ENCODE measurements around the gene TRAPPC2L. TPM values are rescaled to one million over a fixed set of nuclear protein-coding genes. Genes with fewer than 3 reads are reported as not detected.

TRAPPC2L gene
- total and polyA plus RNA-seq, 2 experiments from 2014 or later = 59.3 to 167 TPM

DNA sequence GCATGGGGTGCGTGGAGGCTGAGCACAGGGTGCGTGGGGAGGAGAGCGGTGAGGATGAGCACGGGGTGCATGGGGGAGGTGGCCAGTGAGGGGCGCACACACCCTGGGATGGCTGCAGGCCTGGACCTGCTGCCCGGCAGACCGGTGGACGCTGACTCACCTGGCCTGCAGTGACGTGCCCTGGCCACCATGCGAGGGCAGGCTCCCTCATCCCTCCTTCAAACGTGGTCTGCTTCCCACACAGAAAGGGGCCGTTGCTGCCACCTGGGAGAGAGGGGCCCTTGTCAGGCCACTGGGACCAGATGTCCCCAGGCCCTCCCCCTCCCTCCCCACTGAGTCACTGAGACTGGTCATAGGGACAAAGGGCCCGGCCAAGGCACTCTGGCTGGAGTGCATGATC is 25.1 kb upstream of the TRAPPC2L start:
- Histone ChIP-seq H3K27ac (ENCODE audit: low read depth) (no peak overlapping the region), H3K4me2 (no peak overlapping the region), H3K4me1 (ENCODE audit: insufficient read depth) (no peaks in the 10 kb centered on the region), H3K9me2 (ENCODE audit: insufficient read depth) (no peaks in the 10 kb centered on the region), H3K36me3 (ENCODE audit: insufficient read depth) (no peaks in the 10 kb centered on the region), H3K27me3 (ENCODE audit: insufficient read depth) (no peaks in the 10 kb centered on the region), H3F3A (replicated peaks; ENCODE audit: low read depth) (no peaks in the 10 kb centered on the region), H3K4me3 (no peak overlapping the region), H4K20me1 (replicated peaks; ENCODE audit: insufficient read depth) (no peaks in the 10 kb centered on the region), H3K79me2 (replicated peaks; ENCODE audit: insufficient read depth) (no peaks in the 10 kb centered on the region), H2AFZ (no peak overlapping the region)
- Mint-ChIP-seq H3K4me3 (no peak overlapping the region), H3K4me1 (no peaks in the 10 kb centered on the region), H3K27me3 (ENCODE audit: insufficient read depth, low read depth, poor library complexity) (peaks cover 7% of the 10 kb centered on the region), H3K27ac (no peak overlapping the region), H3K36me3 (ENCODE audit: low read depth) (no peaks in the 10 kb centered on the region; the same call in 2 of the 3 replicates), H3K9me3 (no peaks in the 10 kb centered on the region)
- no peak for DNase-seq (ENCODE audit: low spot score)
- peak; percentile 60 for ATAC-seq
- TF ChIP-seq, protein P1, sequence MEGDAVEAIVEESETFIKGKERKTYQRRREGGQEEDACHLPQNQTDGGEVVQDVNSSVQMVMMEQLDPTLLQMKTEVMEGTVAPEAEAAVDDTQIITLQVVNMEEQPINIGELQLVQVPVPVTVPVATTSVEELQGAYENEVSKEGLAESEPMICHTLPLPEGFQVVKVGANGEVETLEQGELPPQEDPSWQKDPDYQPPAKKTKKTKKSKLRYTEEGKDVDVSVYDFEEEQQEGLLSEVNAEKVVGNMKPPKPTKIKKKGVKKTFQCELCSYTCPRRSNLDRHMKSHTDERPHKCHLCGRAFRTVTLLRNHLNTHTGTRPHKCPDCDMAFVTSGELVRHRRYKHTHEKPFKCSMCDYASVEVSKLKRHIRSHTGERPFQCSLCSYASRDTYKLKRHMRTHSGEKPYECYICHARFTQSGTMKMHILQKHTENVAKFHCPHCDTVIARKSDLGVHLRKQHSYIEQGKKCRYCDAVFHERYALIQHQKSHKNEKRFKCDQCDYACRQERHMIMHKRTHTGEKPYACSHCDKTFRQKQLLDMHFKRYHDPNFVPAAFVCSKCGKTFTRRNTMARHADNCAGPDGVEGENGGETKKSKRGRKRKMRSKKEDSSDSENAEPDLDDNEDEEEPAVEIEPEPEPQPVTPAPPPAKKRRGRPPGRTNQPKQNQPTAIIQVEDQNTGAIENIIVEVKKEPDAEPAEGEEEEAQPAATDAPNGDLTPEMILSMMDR (conservative IDR thresholded peaks at IDR 0.05; ENCODE audit: low read depth in 2 of 2) = peak in 1 of 2 experiments; percentile 15; a peak in 1 of 4 replicates
- TF ChIP-seq ZNF462 (CRISPR knock-in tag; IDR thresholded peaks at IDR 0.05) = no peak

DNA sequence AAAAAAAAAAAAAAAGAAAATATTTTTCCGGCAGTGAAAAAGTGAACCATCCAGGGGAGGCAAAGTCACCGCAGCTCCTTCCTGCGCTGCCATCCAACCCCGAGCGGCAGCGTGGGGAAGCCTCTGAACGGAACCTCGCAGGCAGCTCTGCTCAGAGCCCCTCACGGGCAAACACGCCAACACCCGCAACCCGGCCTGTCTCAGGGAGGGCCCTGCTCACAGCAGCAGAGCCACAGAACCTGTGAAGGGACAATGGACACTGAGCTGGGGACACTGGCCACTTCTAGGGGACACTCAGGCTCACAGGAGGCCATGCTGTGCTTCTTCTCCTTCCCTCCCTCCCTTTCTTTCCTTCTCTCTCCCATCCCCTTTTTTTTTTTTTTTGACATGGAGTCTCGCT is 23.8 kb upstream of the TRAPPC2L start:
- no peak overlapping the region for H3K4me2 ChIP-seq
- H3K9me2 ChIP-seq (ENCODE audit: insufficient read depth) = no peaks in the 10 kb centered on the region
- H3F3A ChIP-seq (replicated peaks; ENCODE audit: low read depth) = no peaks in the 10 kb centered on the region
- Mint-ChIP-seq H3K27ac (no peak overlapping the region), H3K27me3 (ENCODE audit: insufficient read depth, low read depth, poor library complexity) (peaks cover 7% of the 10 kb centered on the region), H3K9me3 (no peaks in the 10 kb centered on the region), H3K4me1 (no peaks in the 10 kb centered on the region), H3K36me3 (ENCODE audit: low read depth) (no peaks in the 10 kb centered on the region; the same call in 2 of the 3 replicates), H3K4me3 (no peak overlapping the region)
- no peak overlapping the region for H2AFZ ChIP-seq
- H3K4me3 ChIP-seq = no peak overlapping the region
- no peaks in the 10 kb centered on the region for H3K4me1 ChIP-seq (ENCODE audit: insufficient read depth)
- DNase-seq (ENCODE audit: low spot score) (no peak), ATAC-seq (no peak)
- no peak overlapping the region for H3K27ac ChIP-seq (ENCODE audit: low read depth)
- H3K36me3 ChIP-seq (ENCODE audit: insufficient read depth) = no peaks in the 10 kb centered on the region
- no peaks in the 10 kb centered on the region for H3K27me3 ChIP-seq (ENCODE audit: insufficient read depth)
- H4K20me1 ChIP-seq (replicated peaks; ENCODE audit: insufficient read depth) = no peaks in the 10 kb centered on the region
- no peaks in the 10 kb centered on the region for H3K79me2 ChIP-seq (replicated peaks; ENCODE audit: insufficient read depth)
- TF ChIP-seq REST (IDR thresholded peaks at IDR 0.05; ENCODE audit: unreplicated experiment) (no peak), EZH2phosphoT487 (IDR thresholded peaks at IDR 0.05; ENCODE audit: unreplicated experiment) (no peak), POLR2AphosphoS5 (IDR thresholded peaks at IDR 0.05; ENCODE audit: low read depth) (no peak)
